Small intestine (tissue), 7 donors: ENCODE data around the gene ARHGAP18. TPM values are rescaled to one million over a fixed set of nuclear protein-coding genes. Genes with fewer than 3 reads are reported as not detected.

Source experiments
- DNase-seq, 2 donors: peaks; one replicate each; pipeline versions ENCODE4 v3.0.0 to v3.0.0-alpha.2; 2013
- FAIRE-seq: peaks from 2 replicates; lab custom pipeline; 2012; peaks lifted over from hg19 to GRCh38; lab: Jason Lieb, UNC
- H3K27ac ChIP-seq, 3 donors: one replicate each; pipeline ENCODE4 v1.5.1; 2013; ENCODE audit warnings: low read length in 2 of 3, mild to moderate bottlenecking in 2 of 3, control low read depth in 1 of 3, inconsistent platforms in 1 of 3, low read depth in 1 of 3, moderate library complexity in 1 of 3
- H3K27me3 ChIP-seq, 3 donors: one replicate each; pipeline ENCODE4 v1.6.1; 2013; ENCODE audit warnings: low read length in 3 of 3, inconsistent platforms in 1 of 3; ENCODE audit not compliant: control insufficient read depth in 3 of 3, insufficient read depth in 3 of 3
- H3K36me3 ChIP-seq, 3 donors: one replicate each; pipeline ENCODE4 v1.6.1; 2013; ENCODE audit warnings: low read length in 3 of 3, inconsistent platforms in 1 of 3, low read depth in 1 of 3, mild to moderate bottlenecking in 1 of 3, moderate library complexity in 1 of 3; ENCODE audit not compliant: control insufficient read depth in 3 of 3, insufficient read depth in 2 of 3
- H3K4me1 ChIP-seq, 3 donors: one replicate each; pipeline ENCODE4 v1.6.1; 2013; ENCODE audit warnings: low read length in 2 of 3, inconsistent platforms in 1 of 3, low read depth in 1 of 3, mild to moderate bottlenecking in 1 of 3, moderate library complexity in 1 of 3; ENCODE audit not compliant: control insufficient read depth in 3 of 3, insufficient read depth in 2 of 3
- H3K4me3 ChIP-seq, 3 donors: one replicate each; pipeline ENCODE4 v1.5.1; 2013; ENCODE audit warnings: low read length in 3 of 3, control low read depth in 1 of 3, inconsistent platforms in 1 of 3, low read depth in 1 of 3, mild to moderate bottlenecking in 1 of 3, moderate library complexity in 1 of 3
- H3K9me3 ChIP-seq, 2 donors: one replicate each; pipeline ENCODE4 v1.6.1; 2013; ENCODE audit warnings: low read depth in 1 of 2, low read length in 1 of 2; ENCODE audit not compliant: control insufficient read depth in 2 of 2, insufficient read depth in 1 of 2
- WGBS, 3 donors: extraction: QIAGEN DNeasy Blood & Tissue Kit; methylation state at CpG; one replicate each; pipeline ENCODE4 v1.1.7; 2013; 5-methylcytosine and 5-hydroxymethylcytosine counted together
- polyA plus RNA-seq, 4 donors: library from polyadenylated mRNA; stranded (reverse) in 3 of 4; unstranded in 1 of 4; fragments of 200-250 nt in 3 of 4; fragments of 120-200 nt in 1 of 4; gene quantifications; one replicate each; pipeline versions ENCODE4 v1.2.1 to v1.2.3, GENCODE V29; 2013
- donor health status: healthy with polysubstance abuse.
- donor health status: control.
- donor health status: control.
- donor health status: Bipolar disorder and iron deficiency.
- donor health status: healthy.

Gene ARHGAP18
- polyA plus RNA-seq, 4 donors, result 15.1 to 46.7 (median 29.3) TPM

GRCh38 chr6:129555206-129555832, 154.7 kb downstream of the ARHGAP18 start:
- 88 to 95% (median 93%) methylated on average over 5 of the region's 5 CpGs for WGBS, 3 donors
- DNase-seq (no peak), FAIRE-seq (no peak)
- H3K9me3 ChIP-seq, result no peaks in the 10 kb centered on the region
- H3K27me3 ChIP-seq, result no peaks in the 10 kb centered on the region
- no peaks in the 10 kb centered on the region for H3K4me1 ChIP-seq
- H3K36me3 ChIP-seq, result peaks cover 0 to 9% (median 0%) of the 10 kb centered on the region in 3 donors
- no peak overlapping the region for H3K27ac ChIP-seq
- H3K4me3 ChIP-seq, result no peak overlapping the region

GRCh38 chr6:129552413-129552812, 157.6 kb downstream of the ARHGAP18 start:
- no peaks in the 10 kb centered on the region for H3K4me1 ChIP-seq
- FAIRE-seq (no peak), DNase-seq (no peak)
- peaks cover 0 to 9% (median 0%) of the 10 kb centered on the region in 3 donors for H3K36me3 ChIP-seq
- 91 to 96% (median 95%) methylated on average over 2 of the region's 2 CpGs for WGBS, 3 donors
- no peak overlapping the region for H3K27ac ChIP-seq
- no peak overlapping the region for H3K4me3 ChIP-seq
- H3K9me3 ChIP-seq, result no peaks in the 10 kb centered on the region
- no peaks in the 10 kb centered on the region for H3K27me3 ChIP-seq

- Histone ChIP-seq H3K4me3 (no peak overlapping the region), H3K9me3 (no peaks in the 10 kb centered on the region), H3K4me1 (no peaks in the 10 kb centered on the region), H3K27ac (no peak overlapping the region), H3K27me3 (no peaks in the 10 kb centered on the region), H3K36me3 (peaks cover 0 to 9% (median 0%) of the 10 kb centered on the region in 3 donors)
- no peak for FAIRE-seq
- 97 to 98% (median 97%) methylated on average over 1 of the region's 1 CpG for WGBS, 3 donors
- DNase-seq, result no peak
Measured at GRCh38 chr6:129551486-129551885, 158.5 kb downstream of the ARHGAP18 start.

GRCh38 chr6:129546702-129547101, 163.3 kb downstream of the ARHGAP18 start:
- H3K4me1 ChIP-seq, result no peaks in the 10 kb centered on the region
- H3K36me3 ChIP-seq, result peaks cover 0 to 1% (median 0%) of the 10 kb centered on the region in 3 donors
- FAIRE-seq, result no peak
- H3K27me3 ChIP-seq, result no peaks in the 10 kb centered on the region
- WGBS, 3 donors, result 75 to 81% (median 79%) methylated on average over 4 of the region's 4 CpGs
- H3K9me3 ChIP-seq, result no peaks in the 10 kb centered on the region
- no peak overlapping the region for H3K27ac ChIP-seq
- DNase-seq, result no peak
- H3K4me3 ChIP-seq, result no peak overlapping the region

- Histone ChIP-seq H3K36me3 (peaks cover 0 to 1% (median 0%) of the 10 kb centered on the region in 3 donors), H3K27me3 (no peaks in the 10 kb centered on the region), H3K4me3 (no peak overlapping the region), H3K4me1 (no peaks in the 10 kb centered on the region), H3K9me3 (no peaks in the 10 kb centered on the region), H3K27ac (no peak overlapping the region)
- FAIRE-seq (no peak), DNase-seq (no peak)
- WGBS, 3 donors, result 92 to 96% (median 93%) methylated on average over 8 of the region's 8 CpGs
Measured at GRCh38 chr6:129544892-129545612, 164.9 kb downstream of the ARHGAP18 start.

- FAIRE-seq (no peak), DNase-seq (no peak)
- Histone ChIP-seq H3K36me3 (peaks cover 0 to 4% (median under 1%) of the 10 kb centered on the region in 3 donors), H3K27me3 (no peaks in the 10 kb centered on the region), H3K4me3 (no peak overlapping the region), H3K9me3 (no peaks in the 10 kb centered on the region), H3K27ac (no peak overlapping the region), H3K4me1 (no peaks in the 10 kb centered on the region)
- whole genome bisulfite sequencing, 3 donors, result 78 to 89% (median 89%) methylated on average over 2 of the region's 2 CpGs
Measured at GRCh38 chr6:129543981-129544380, 166.0 kb downstream of the ARHGAP18 start.

GRCh38 chr6:129542705-129543104, 167.3 kb downstream of the ARHGAP18 start:
- Histone ChIP-seq H3K36me3 (peaks cover 0 to 4% (median 4%) of the 10 kb centered on the region in 3 donors), H3K27me3 (no peaks in the 10 kb centered on the region), H3K4me3 (no peak overlapping the region), H3K27ac (no peak overlapping the region), H3K4me1 (no peaks in the 10 kb centered on the region), H3K9me3 (no peaks in the 10 kb centered on the region)
- FAIRE-seq (no peak), DNase-seq (no peak)
- WGBS, 3 donors, result 70 to 80% (median 76%) methylated on average over 2 of the region's 2 CpGs

- Histone ChIP-seq H3K9me3 (no peaks in the 10 kb centered on the region), H3K36me3 (peaks cover 2 to 4% (median 4%) of the 10 kb centered on the region in 3 donors), H3K27me3 (no peaks in the 10 kb centered on the region), H3K4me1 (no peaks in the 10 kb centered on the region), H3K4me3 (no peak overlapping the region), H3K27ac (no peak overlapping the region)
- DNase-seq (no peak), FAIRE-seq (no peak)
- WGBS, 3 donors, result 71 to 81% (median 74%) methylated on average over 2 of the region's 2 CpGs
Measured at GRCh38 chr6:129539032-129539431, 170.9 kb downstream of the ARHGAP18 start.
